ENCODE data around the gene ELP2.

- no peak for TF ChIP-seq CTCF (IDR thresholded peaks at IDR 0.05)
- no peak for TF ChIP-seq ZFX (IDR thresholded peaks at IDR 0.05; ENCODE audit: borderline replicate concordance)
Measured at GRCh38 chr18:36187826-36188721, 58.4 kb downstream of the ELP2 start.

Measured in 22Rv1 (cell line).